ENCODE results near the gene WDR73. TPM values are rescaled to one million over a fixed set of nuclear protein-coding genes. Genes with fewer than 3 reads are reported as not detected.
"Not testable (repeated sequence)": the region's sequence is repeated elsewhere in the genome, so short reads cannot be mapped to it uniquely, and the experiment has no call there.

WDR73 gene
- total RNA-seq, 6 donors from 2014 or later: 21.5 to 138 (median 35.8) TPM

DNA sequence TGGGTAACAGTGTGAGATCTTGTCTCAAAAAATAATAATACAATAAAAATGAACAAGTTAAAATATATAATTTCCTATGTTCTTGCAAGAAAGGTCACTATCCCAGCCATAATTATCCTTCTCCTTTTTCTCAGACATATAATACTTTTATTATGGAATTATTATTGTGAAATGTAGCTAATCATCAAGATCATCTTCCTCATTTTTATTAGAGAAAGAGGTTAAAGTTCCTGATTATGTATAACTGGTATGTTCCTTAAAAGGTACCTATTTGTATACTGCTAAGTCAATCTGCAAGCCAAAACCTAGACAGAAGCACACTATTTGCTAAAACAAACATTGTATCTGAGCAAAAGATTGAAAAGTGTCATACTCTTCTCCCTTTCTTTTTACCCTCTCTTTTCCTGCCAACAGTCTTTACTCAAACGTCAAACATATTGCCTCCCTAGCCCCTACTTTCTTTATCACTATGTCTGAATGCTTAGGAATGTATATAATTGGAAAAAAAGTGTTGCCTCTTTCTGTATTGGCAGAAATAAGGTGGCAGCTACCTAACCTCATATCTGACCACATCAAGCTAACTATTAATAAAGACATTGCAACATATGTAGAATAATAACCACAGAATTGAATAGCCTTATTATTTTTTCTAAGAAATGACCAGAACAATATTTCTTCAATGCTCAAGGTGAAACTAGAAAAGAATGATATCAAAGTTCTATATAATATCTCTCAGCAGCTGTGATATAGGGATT, 43.3 kb upstream of the WDR73 start:
- no peaks in the 10 kb centered on the region for H3K9me3 ChIP-seq
- no peak overlapping the region for H3K27ac ChIP-seq
- no peak for DNase-seq
- 22 to 33% methylated on average over 1 of the region's 1 CpG for WGBS, 2 donors
- no peak overlapping the region for H3K4me3 ChIP-seq
- H3K27me3 ChIP-seq: no peaks in the 10 kb centered on the region
- ATAC-seq (ENCODE audit: low FRiP score in 2 of 2): no peak
- H3K36me3 ChIP-seq: no peaks in the 10 kb centered on the region
- TF ChIP-seq POLR2AphosphoS5 (IDR thresholded peaks at IDR 0.05) (no peak), POLR2A (IDR thresholded peaks at IDR 0.05) (no peak), EP300 (IDR thresholded peaks at IDR 0.05) (no peak), CTCF (IDR thresholded peaks at IDR 0.05) (no peak)
- peaks cover 9 to 16% (median 14%) of the 10 kb centered on the region in 4 donors for H3K4me1 ChIP-seq

GRCh38 chr15:84696757-84697156, 42.7 kb upstream of the WDR73 start:
- 78 to 79% methylated on average over 4 of the region's 4 CpGs for WGBS, 2 donors

DNA sequence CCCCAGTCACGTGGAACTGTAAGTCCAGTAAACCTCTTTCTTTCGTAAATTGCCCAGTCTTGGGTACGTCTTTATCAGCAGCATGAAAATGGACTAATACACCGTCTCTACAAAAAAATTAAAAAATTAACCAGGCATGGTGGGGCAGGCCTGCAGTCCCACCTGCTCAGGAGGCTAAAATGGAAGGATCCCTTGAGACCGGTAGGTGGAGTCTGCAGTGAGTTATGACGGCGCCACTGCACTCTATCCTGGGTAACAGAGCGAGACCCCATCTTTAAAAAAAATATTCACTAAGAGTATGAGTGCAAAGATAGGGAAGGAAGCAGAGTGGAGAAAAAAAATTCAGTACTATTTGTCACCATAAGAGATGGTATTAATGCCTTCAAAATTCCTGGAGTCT, 36.3 kb upstream of the WDR73 start:
- WGBS, 2 donors: 90 to 98% methylated on average over 8 of the region's 8 CpGs
- Histone ChIP-seq H3K4me3 (no peak overlapping the region), H3K27ac (no peak overlapping the region), H3K27me3 (no peaks in the 10 kb centered on the region), H3K4me1 (peaks cover 0 to 2% (median 1%) of the 10 kb centered on the region in 4 donors), H3K36me3 (peaks cover 3 to 48% (median 18%) of the 10 kb centered on the region in 4 donors), H3K9me3 (no peaks in the 10 kb centered on the region)
- no peak for DNase-seq
- TF ChIP-seq POLR2A (IDR thresholded peaks at IDR 0.05) (no peak), CTCF (IDR thresholded peaks at IDR 0.05) (no peak), POLR2AphosphoS5 (IDR thresholded peaks at IDR 0.05) (no peak), EP300 (IDR thresholded peaks at IDR 0.05) (no peak)
- ATAC-seq (ENCODE audit: low FRiP score in 2 of 2): no peak

More at GRCh38 chr15:84696757-84697156, 42.7 kb upstream of the WDR73 start:
- Histone ChIP-seq H3K4me3 (no peak overlapping the region), H3K9me3 (no peaks in the 10 kb centered on the region), H3K36me3 (no peaks in the 10 kb centered on the region), H3K4me1 (peaks cover 9 to 13% (median 13%) of the 10 kb centered on the region in 4 donors), H3K27me3 (no peaks in the 10 kb centered on the region), H3K27ac (no peak overlapping the region)
- ATAC-seq (ENCODE audit: low FRiP score in 2 of 2) (no peak), DNase-seq (no peak)
- no peak for TF ChIP-seq CTCF (IDR thresholded peaks at IDR 0.05)
- TF ChIP-seq POLR2AphosphoS5 (IDR thresholded peaks at IDR 0.05): no peak
- TF ChIP-seq POLR2A (IDR thresholded peaks at IDR 0.05): no peak
- no peak for TF ChIP-seq EP300 (IDR thresholded peaks at IDR 0.05)

DNA sequence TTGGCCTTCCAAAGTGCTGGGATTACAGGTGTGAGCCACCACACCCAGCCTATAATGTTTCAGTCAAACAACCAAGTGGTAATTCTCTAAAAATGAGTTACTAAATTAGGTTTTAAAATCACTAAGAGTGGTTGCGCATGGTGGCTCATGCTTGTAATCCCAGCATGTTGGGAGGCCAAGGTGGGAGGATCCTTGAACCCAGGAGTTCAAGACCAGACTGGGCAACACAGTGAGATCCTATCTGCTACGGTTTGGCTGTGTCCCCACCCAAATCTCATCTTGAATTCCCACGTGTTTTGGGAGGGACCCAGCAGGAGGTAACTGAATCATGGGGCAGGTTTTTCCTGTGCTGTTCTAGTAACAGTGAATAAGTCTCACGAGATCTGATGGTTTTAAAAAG, 35.8 kb upstream of the WDR73 start:
- Histone ChIP-seq H3K4me1 (peaks cover 0 to 2% (median 0%) of the 10 kb centered on the region in 4 donors), H3K27me3 (no peaks in the 10 kb centered on the region), H3K4me3 (no peak overlapping the region), H3K36me3 (peaks cover 3 to 48% (median 18%) of the 10 kb centered on the region in 4 donors), H3K27ac (no peak overlapping the region), H3K9me3 (no peaks in the 10 kb centered on the region)
- TF ChIP-seq EP300 (IDR thresholded peaks at IDR 0.05) (no peak), POLR2A (IDR thresholded peaks at IDR 0.05) (no peak), POLR2AphosphoS5 (IDR thresholded peaks at IDR 0.05) (no peak), CTCF (IDR thresholded peaks at IDR 0.05) (no peak)
- DNase-seq (no peak), ATAC-seq (ENCODE audit: low FRiP score in 2 of 2) (no peak)
- WGBS, 2 donors: 86 to 91% methylated on average over 4 of the region's 4 CpGs

GRCh38 chr15:84686446-84686845, 32.4 kb upstream of the WDR73 start:
- H3K27ac ChIP-seq; H3K4me1 ChIP-seq; H3K9me3 ChIP-seq; H3K4me3 ChIP-seq; ATAC-seq (ENCODE audit: low FRiP score in 2 of 2); H3K27me3 ChIP-seq; DNase-seq: not testable (repeated sequence)
- 79 to 87% methylated on average over 7 of the region's 7 CpGs for WGBS, 2 donors
- H3K36me3 ChIP-seq: peaks cover 3 to 53% (median 22%) of the 10 kb centered on the region in 4 donors

Data from upper lobe of left lung (tissue), 6 donors.